Measurements from ENCODE around the gene PNMA8A. TPM values are rescaled to one million over a fixed set of nuclear protein-coding genes. Genes with fewer than 3 reads are reported as not detected.

PNMA8A gene
- total RNA-seq: not detected

GRCh38 chr19:46471116-46471733, at the start of gene PNMA8A:
Gene PNMA8A (minus strand): TSS chr19:46471563. CDS start chr19:46471035, 528 bp downstream.
- no peaks in the 10 kb centered on the region for H3K36me3 Mint-ChIP-seq (ENCODE audit: low read depth)
- H3K27ac Mint-ChIP-seq: no peak within 1 kb of the TSS
- H3K27me3 Mint-ChIP-seq: peaks cover 64% of the 10 kb centered on the region
- peaks cover 10% of the 10 kb centered on the region for H3K4me1 Mint-ChIP-seq
- ChIA-PET POLR2A (no interaction called here), CTCF (no interaction called here)
- H3K4me3 Mint-ChIP-seq: no peak within 1 kb of the TSS
- H3K9me3 Mint-ChIP-seq: no peaks in the 10 kb centered on the region
- DNase-seq: no peak

GRCh38 chr19:46520616-46521015, 49.3 kb upstream of the PNMA8A start:
- peaks cover 41% of the 10 kb centered on the region for H3K4me1 Mint-ChIP-seq
- POLR2A ChIA-PET: interaction anchor here (1.9 kb wide), 1 partner anchor 80 kb away, joined by 6 read pairs; no protein-coding TSS in a partner anchor
- H3K27me3 Mint-ChIP-seq: peaks cover 2% of the 10 kb centered on the region
- H3K4me3 Mint-ChIP-seq: no peak overlapping the region
- CTCF ChIA-PET: interaction anchor here (0.7 to 6.4 kb wide), 8 partner anchors 8 to 241 kb away, joined by 3 to 39 read pairs (median 3); no protein-coding TSS in a partner anchor
- peaks cover 11% of the 10 kb centered on the region for H3K36me3 Mint-ChIP-seq (ENCODE audit: low read depth)
- H3K27ac Mint-ChIP-seq: peak overlapping the region; percentile 38
- peaks cover 6% of the 10 kb centered on the region for H3K9me3 Mint-ChIP-seq
- no peak for DNase-seq

- DNase-seq: no peak
- POLR2A ChIA-PET: no interaction called here
- H3K27ac Mint-ChIP-seq: no peak overlapping the region
- CTCF ChIA-PET: interaction anchor here (0.6 to 6.4 kb wide), 5 partner anchors 11 to 263 kb away, joined by 3 to 39 read pairs (median 3); partner anchors contain the start of gene DACT3
- no peaks in the 10 kb centered on the region for H3K36me3 Mint-ChIP-seq (ENCODE audit: low read depth)
- no peaks in the 10 kb centered on the region for H3K9me3 Mint-ChIP-seq
- H3K4me3 Mint-ChIP-seq: no peak overlapping the region
- peaks cover 15% of the 10 kb centered on the region for H3K27me3 Mint-ChIP-seq
- H3K4me1 Mint-ChIP-seq: peaks cover 31% of the 10 kb centered on the region
Observed at GRCh38 chr19:46517471-46517870, 46.1 kb upstream of the PNMA8A start.

- H3K4me1 Mint-ChIP-seq: peaks cover 25% of the 10 kb centered on the region
- H3K9me3 Mint-ChIP-seq: peaks cover 2% of the 10 kb centered on the region
- H3K4me3 Mint-ChIP-seq: no peak overlapping the region
- no peak overlapping the region for H3K27ac Mint-ChIP-seq
- peak; percentile 33 for DNase-seq
- H3K36me3 Mint-ChIP-seq (ENCODE audit: low read depth): no peaks in the 10 kb centered on the region
- CTCF ChIA-PET: interaction anchor here (0.5 to 6.4 kb wide), 8 partner anchors 9 to 1589 kb away, joined by 3 to 39 read pairs (median 5); partner anchors contain the start of gene DACT3
- POLR2A ChIA-PET: interaction anchor here (1.0 kb wide), 1 partner anchor 14 kb away, joined by 3 read pairs; no protein-coding TSS in a partner anchor
- H3K27me3 Mint-ChIP-seq: peaks cover 23% of the 10 kb centered on the region
Observed at GRCh38 chr19:46515879-46516350, 44.6 kb upstream of the PNMA8A start.

GRCh38 chr19:46515290-46515609, 43.9 kb upstream of the PNMA8A start:
- H3K9me3 Mint-ChIP-seq: peaks cover 3% of the 10 kb centered on the region
- CTCF ChIA-PET: interaction anchor here (1.7 to 6.4 kb wide), 3 partner anchors 10 to 29 kb away, joined by 4 to 39 read pairs (median 7); no protein-coding TSS in a partner anchor
- peaks cover 20% of the 10 kb centered on the region for H3K4me1 Mint-ChIP-seq
- POLR2A ChIA-PET: no interaction called here
- no peak overlapping the region for H3K4me3 Mint-ChIP-seq
- H3K27me3 Mint-ChIP-seq: peaks cover 25% of the 10 kb centered on the region
- DNase-seq: no peak
- no peaks in the 10 kb centered on the region for H3K36me3 Mint-ChIP-seq (ENCODE audit: low read depth)
- no peak overlapping the region for H3K27ac Mint-ChIP-seq

- no peak for DNase-seq
- POLR2A ChIA-PET: no interaction called here
- Mint-ChIP-seq H3K27me3 (peaks cover 25% of the 10 kb centered on the region), H3K36me3 (ENCODE audit: low read depth) (no peaks in the 10 kb centered on the region), H3K4me3 (no peak overlapping the region), H3K4me1 (peaks cover 16% of the 10 kb centered on the region), H3K9me3 (peaks cover 3% of the 10 kb centered on the region), H3K27ac (no peak overlapping the region)
- CTCF ChIA-PET: interaction anchor here (1.2 to 1.7 kb wide), 4 partner anchors 8 to 119 kb away, joined by 3 to 8 read pairs (median 4); no protein-coding TSS in a partner anchor
Observed at GRCh38 chr19:46514589-46515289, 43.4 kb upstream of the PNMA8A start.

GRCh38 chr19:46513461-46514236, 42.3 kb upstream of the PNMA8A start:
- Mint-ChIP-seq H3K27ac (no peak overlapping the region), H3K27me3 (peaks cover 26% of the 10 kb centered on the region), H3K36me3 (ENCODE audit: low read depth) (no peaks in the 10 kb centered on the region), H3K4me1 (peaks cover 13% of the 10 kb centered on the region), H3K4me3 (no peak overlapping the region), H3K9me3 (peaks cover 3% of the 10 kb centered on the region)
- CTCF ChIA-PET: interaction anchor here (1.2 to 1.7 kb wide), 4 partner anchors 10 to 118 kb away, joined by 3 to 8 read pairs (median 4); no protein-coding TSS in a partner anchor
- DNase-seq: peak; percentile 80
- POLR2A ChIA-PET: no interaction called here

- peaks cover 13% of the 10 kb centered on the region for H3K4me1 Mint-ChIP-seq
- H3K36me3 Mint-ChIP-seq (ENCODE audit: low read depth): no peaks in the 10 kb centered on the region
- ChIA-PET POLR2A (interaction anchor here (0.5 kb wide), 1 partner anchor 144 kb away, joined by 4 read pairs; no protein-coding TSS in a partner anchor), CTCF (interaction anchor here (0.8 to 1.6 kb wide), 4 partner anchors 9 to 246 kb away, joined by 3 to 4 read pairs (median 3); no protein-coding TSS in a partner anchor)
- H3K9me3 Mint-ChIP-seq: peaks cover 3% of the 10 kb centered on the region
- no peak overlapping the region for H3K4me3 Mint-ChIP-seq
- H3K27me3 Mint-ChIP-seq: peaks cover 29% of the 10 kb centered on the region
- no peak overlapping the region for H3K27ac Mint-ChIP-seq
- no peak for DNase-seq
Observed at GRCh38 chr19:46511237-46511636, 39.9 kb upstream of the PNMA8A start.

- Mint-ChIP-seq H3K4me1 (no peaks in the 10 kb centered on the region), H3K4me3 (no peak overlapping the region), H3K9me3 (peaks cover 3% of the 10 kb centered on the region), H3K27me3 (peaks cover 31% of the 10 kb centered on the region), H3K27ac (no peak overlapping the region), H3K36me3 (ENCODE audit: low read depth) (no peaks in the 10 kb centered on the region)
- DNase-seq: no peak
- ChIA-PET CTCF (interaction anchor here (0.8 to 1.4 kb wide), 3 partner anchors 9 to 30 kb away, joined by 3 to 6 read pairs (median 3); no protein-coding TSS in a partner anchor), POLR2A (no interaction called here)
Observed at GRCh38 chr19:46508206-46508605, 36.8 kb upstream of the PNMA8A start.

GRCh38 chr19:46503848-46504453, 32.6 kb upstream of the PNMA8A start:
- ChIA-PET POLR2A (no interaction called here), CTCF (interaction anchor here (0.6 kb wide), 1 partner anchor 337 kb away, joined by 3 read pairs; no protein-coding TSS in a partner anchor)
- DNase-seq: no peak
- Mint-ChIP-seq H3K36me3 (ENCODE audit: low read depth) (no peaks in the 10 kb centered on the region), H3K27me3 (peaks cover 32% of the 10 kb centered on the region), H3K4me3 (no peak overlapping the region), H3K9me3 (no peaks in the 10 kb centered on the region), H3K4me1 (no peaks in the 10 kb centered on the region), H3K27ac (no peak overlapping the region)

GRCh38 chr19:46502891-46503290, 31.5 kb upstream of the PNMA8A start:
- ChIA-PET CTCF (interaction anchor here (0.7 kb wide), 1 partner anchor 27 kb away, joined by 3 read pairs; no protein-coding TSS in a partner anchor), POLR2A (no interaction called here)
- no peak for DNase-seq
- no peak overlapping the region for H3K4me3 Mint-ChIP-seq
- no peaks in the 10 kb centered on the region for H3K36me3 Mint-ChIP-seq (ENCODE audit: low read depth)
- peaks cover 35% of the 10 kb centered on the region for H3K27me3 Mint-ChIP-seq
- H3K27ac Mint-ChIP-seq: no peak overlapping the region
- no peaks in the 10 kb centered on the region for H3K4me1 Mint-ChIP-seq
- H3K9me3 Mint-ChIP-seq: no peaks in the 10 kb centered on the region

- DNase-seq: no peak
- Mint-ChIP-seq H3K4me1 (peaks cover under 1% of the 10 kb centered on the region), H3K36me3 (ENCODE audit: low read depth) (no peaks in the 10 kb centered on the region), H3K27me3 (peaks cover 44% of the 10 kb centered on the region), H3K4me3 (no peak overlapping the region), H3K27ac (no peak overlapping the region), H3K9me3 (no peaks in the 10 kb centered on the region)
- ChIA-PET CTCF (no interaction called here), POLR2A (no interaction called here)
Observed at GRCh38 chr19:46499692-46500091, 28.3 kb upstream of the PNMA8A start.

Measured in activated CD4-positive, alpha-beta memory T cell treated with anti-CD3 and anti-CD28 coated beads, Interleukin-2, amount 10 ng/mL, durations not matched to agents 7 days and 5 days (primary cell).